Sigmoid colon (tissue), 4 donors: ENCODE results near the gene BMX.

Experiments used
- CTCF ChIP-seq, 4 experiments: fragments of 450-650 bp in 3 of 4; fragments of 200-600 bp in 1 of 4; IDR thresholded peaks; one replicate each; pipeline ENCODE4 v1.5.1; 2016 to 2019; ENCODE audit warnings: antibody characterized with exemption in 4 of 4, mild to moderate bottlenecking in 3 of 4, moderate library complexity in 2 of 4
- EP300 ChIP-seq, 4 donors: sonication (generic); formaldehyde crosslinking; IDR thresholded peaks; one replicate each; pipeline ENCODE4 v1.6.1; 2017; ENCODE audit warnings: antibody characterized with exemption in 4 of 4
- POLR2A ChIP-seq, 2 donors: fragments of 450-650 bp; IDR thresholded peaks; one replicate each; pipeline ENCODE4 v1.6.1; 2016; ENCODE audit warnings: antibody characterized with exemption in 2 of 2, mild to moderate bottlenecking in 2 of 2, moderate library complexity in 2 of 2
- POLR2AphosphoS5 ChIP-seq, 4 donors: sonication (generic); formaldehyde crosslinking; IDR thresholded peaks; one replicate each; pipeline ENCODE4 v1.6.1; 2017; ENCODE audit warnings: antibody characterized with exemption in 4 of 4

GRCh38 chrX:15560924-15561323, 60.3 kb downstream of the BMX start:
- no peak for TF ChIP-seq CTCF (IDR thresholded peaks at IDR 0.05)
- no peak for TF ChIP-seq POLR2A (IDR thresholded peaks at IDR 0.05)
- no peak for TF ChIP-seq EP300 (IDR thresholded peaks at IDR 0.05)
- no peak for TF ChIP-seq POLR2AphosphoS5 (IDR thresholded peaks at IDR 0.05)
